Mucosa of descending colon (tissue), 3 donors: ENCODE data around the gene CDCP2. TPM values are rescaled to one million over a fixed set of nuclear protein-coding genes. Genes with fewer than 3 reads are reported as not detected.

Experiments used
- ATAC-seq: fragments of 200-7000 bp; cut with Tn5 transposase; one replicate; pipeline ENCODE4 v1.9.1; 2020; ENCODE audit warnings: mild to moderate bottlenecking, moderate library complexity
- DNase-seq, 3 donors: peaks; one replicate each; pipeline ENCODE4 v3.0.0-alpha.2; 2020
- H3K36me3 ChIP-seq: fragments of 200-600 bp; one replicate; pipeline ENCODE4 v1.8.0; 2021; ENCODE audit warnings: low read depth, mild to moderate bottlenecking
- H3K4me1 ChIP-seq: fragments of 200-600 bp; one replicate; pipeline ENCODE4 v1.8.0; 2021; ENCODE audit warnings: low read depth, mild to moderate bottlenecking
- H3K4me3 ChIP-seq: fragments of 200-600 bp; one replicate; pipeline ENCODE4 v1.8.0; 2021; ENCODE audit warnings: mild to moderate bottlenecking
- H3K9me3 ChIP-seq: fragments of 200-600 bp; one replicate; pipeline ENCODE4 v1.8.0; 2021; ENCODE audit warnings: mild to moderate bottlenecking
- CTCF ChIP-seq: fragments of 200-600 bp; IDR thresholded peaks from one replicate; pipeline ENCODE4 v1.8.0; 2022; ENCODE audit warnings: antibody characterized with exemption, mild to moderate bottlenecking
- intact Hi-C, 2 donors: fragments of 100-400 bp; cut with DNase I in 1 of 2; cut with micrococcal nuclease in 1 of 2; formaldehyde crosslinking; loops; one replicate each; pipeline versions ENCODE4 v1.11.0 to v1.11.1; 2022; cut with DNase I, micrococcal nuclease
- total RNA-seq, 3 donors: library from RNA; stranded (reverse); fragmentation: NEBNext Ultra II Directional in 2 of 3; extraction: Animal tissue kit (Norgen Biotek cat#: 25700) in 2 of 3; gene quantifications; one replicate each; pipeline versions ENCODE4 v1.2.1 to v1.2.4, GENCODE V29; 2021 to 2023
- donor health status: DM: no; HTN: no; CAD: no; lungs with moderate emphysema.
- donor health status: DM: no; HTN: no; CAD: no.
- donor health status: DM: no; HTN: yes; CAD: no.

The CDCP2 gene
- total RNA-seq, 3 donors from 2014 or later: 0.09 to 0.26 TPM; not detected in 1

GRCh38 chr1:54112705-54113368, 40.0 kb downstream of the CDCP2 start:
- ATAC-seq (peak; percentile 28), DNase-seq (no peak)

GRCh38 chr1:54112027-54112426, 40.8 kb downstream of the CDCP2 start:
- H3K9me3 ChIP-seq: no peaks in the 10 kb centered on the region

More at GRCh38 chr1:54112705-54113368, 40.0 kb downstream of the CDCP2 start:
- no peaks in the 10 kb centered on the region for H3K36me3 ChIP-seq
- H3K4me3 ChIP-seq: no peak overlapping the region
- H3K9me3 ChIP-seq: no peaks in the 10 kb centered on the region
- intact Hi-C loops: no loop called here
- H3K4me1 ChIP-seq: no peaks in the 10 kb centered on the region
- TF ChIP-seq CTCF: no peak

GRCh38 chr1:54111624-54112023, 41.2 kb downstream of the CDCP2 start:
- Histone ChIP-seq H3K36me3 (no peaks in the 10 kb centered on the region), H3K4me1 (no peaks in the 10 kb centered on the region), H3K4me3 (no peak overlapping the region), H3K9me3 (no peaks in the 10 kb centered on the region)
- DNase-seq (no peak), ATAC-seq (no peak)
- TF ChIP-seq CTCF: no peak
- intact Hi-C loops: no loop called here

More at GRCh38 chr1:54112027-54112426, 40.8 kb downstream of the CDCP2 start:
- Histone ChIP-seq H3K4me1 (no peaks in the 10 kb centered on the region), H3K4me3 (no peak overlapping the region), H3K36me3 (no peaks in the 10 kb centered on the region)
- intact Hi-C loops: no loop called here
- ATAC-seq (no peak), DNase-seq (no peak)
- TF ChIP-seq CTCF: no peak

- H3K9me3 ChIP-seq: no peaks in the 10 kb centered on the region
- DNase-seq: no peak
- intact Hi-C loops: no loop called here
- no peak for ATAC-seq
- H3K36me3 ChIP-seq: no peaks in the 10 kb centered on the region
- H3K4me1 ChIP-seq: no peaks in the 10 kb centered on the region
- TF ChIP-seq CTCF: no peak
- no peak overlapping the region for H3K4me3 ChIP-seq
Observed at GRCh38 chr1:54110996-54111395, 41.8 kb downstream of the CDCP2 start.

GRCh38 chr1:54109129-54110090, 43.4 kb downstream of the CDCP2 start:
- intact Hi-C loops: no loop called here
- no peak for TF ChIP-seq CTCF
- H3K36me3 ChIP-seq: no peaks in the 10 kb centered on the region
- H3K4me1 ChIP-seq: no peaks in the 10 kb centered on the region
- no peaks in the 10 kb centered on the region for H3K9me3 ChIP-seq
- no peak overlapping the region for H3K4me3 ChIP-seq
- DNase-seq (no peak), ATAC-seq (peak; percentile 65)
